HG02678 (cell line): ENCODE measurements around the gene SFMBT2.
"Not testable (repeated sequence)": the region's sequence is repeated elsewhere in the genome, so short reads cannot be mapped to it uniquely, and the experiment has no call there.

Experiments used
- ATAC-seq: cut with Tn5 transposase; IDR thresholded peaks from one replicate; pipeline ENCODE4 v1.9.1; 2021; ENCODE audit warnings: mild to moderate bottlenecking, moderate library complexity; ENCODE audit not compliant: unreplicated experiment

The SFMBT2 gene

GRCh38 chr10:7239312-7239985 is 171.4 kb downstream of the SFMBT2 start:
- peak; percentile 67 for ATAC-seq

- ATAC-seq = no peak
Observed at GRCh38 chr10:7235376-7235775, 175.5 kb downstream of the SFMBT2 start.

- no peak for ATAC-seq
Observed at GRCh38 chr10:7234109-7234508, 176.7 kb downstream of the SFMBT2 start.

GRCh38 chr10:7233259-7233991 is 177.4 kb downstream of the SFMBT2 start:
- no peak for ATAC-seq

GRCh38 chr10:7231509-7232414 is 179.1 kb downstream of the SFMBT2 start:
- no peak for ATAC-seq

GRCh38 chr10:7230951-7231350 is 179.9 kb downstream of the SFMBT2 start:
- no peak for ATAC-seq

GRCh38 chr10:7230036-7230435 is 180.8 kb downstream of the SFMBT2 start:
- ATAC-seq = no peak

- no peak for ATAC-seq
Observed at GRCh38 chr10:7225133-7225532, 185.7 kb downstream of the SFMBT2 start.

- no peak for ATAC-seq
Observed at GRCh38 chr10:7218968-7219367, 191.9 kb downstream of the SFMBT2 start.

- not testable (repeated sequence) for ATAC-seq
Observed at GRCh38 chr10:7212696-7213095, 198.1 kb downstream of the SFMBT2 start.

GRCh38 chr10:7211857-7212577 is 198.8 kb downstream of the SFMBT2 start:
- no peak for ATAC-seq

- no peak for ATAC-seq
Observed at GRCh38 chr10:7210516-7210915, 200.3 kb downstream of the SFMBT2 start.

- no peak for ATAC-seq
Observed at GRCh38 chr10:7209458-7209857, 201.4 kb downstream of the SFMBT2 start.

- no peak for ATAC-seq
Observed at GRCh38 chr10:7206412-7207100, 204.3 kb downstream of the SFMBT2 start.

- ATAC-seq = no peak
Observed at GRCh38 chr10:7205656-7206055, 205.2 kb downstream of the SFMBT2 start.

GRCh38 chr10:7202793-7203355 is 208.0 kb downstream of the SFMBT2 start:
- ATAC-seq = no peak

- no peak for ATAC-seq
Observed at GRCh38 chr10:7199152-7199760, 211.6 kb downstream of the SFMBT2 start.

GRCh38 chr10:7196284-7196683 is 214.6 kb downstream of the SFMBT2 start:
- ATAC-seq = no peak

GRCh38 chr10:7195118-7195517 is 215.7 kb downstream of the SFMBT2 start:
- ATAC-seq = no peak
